ENCODE measurements around the gene ANK3.

- TF ChIP-seq, protein P1, sequence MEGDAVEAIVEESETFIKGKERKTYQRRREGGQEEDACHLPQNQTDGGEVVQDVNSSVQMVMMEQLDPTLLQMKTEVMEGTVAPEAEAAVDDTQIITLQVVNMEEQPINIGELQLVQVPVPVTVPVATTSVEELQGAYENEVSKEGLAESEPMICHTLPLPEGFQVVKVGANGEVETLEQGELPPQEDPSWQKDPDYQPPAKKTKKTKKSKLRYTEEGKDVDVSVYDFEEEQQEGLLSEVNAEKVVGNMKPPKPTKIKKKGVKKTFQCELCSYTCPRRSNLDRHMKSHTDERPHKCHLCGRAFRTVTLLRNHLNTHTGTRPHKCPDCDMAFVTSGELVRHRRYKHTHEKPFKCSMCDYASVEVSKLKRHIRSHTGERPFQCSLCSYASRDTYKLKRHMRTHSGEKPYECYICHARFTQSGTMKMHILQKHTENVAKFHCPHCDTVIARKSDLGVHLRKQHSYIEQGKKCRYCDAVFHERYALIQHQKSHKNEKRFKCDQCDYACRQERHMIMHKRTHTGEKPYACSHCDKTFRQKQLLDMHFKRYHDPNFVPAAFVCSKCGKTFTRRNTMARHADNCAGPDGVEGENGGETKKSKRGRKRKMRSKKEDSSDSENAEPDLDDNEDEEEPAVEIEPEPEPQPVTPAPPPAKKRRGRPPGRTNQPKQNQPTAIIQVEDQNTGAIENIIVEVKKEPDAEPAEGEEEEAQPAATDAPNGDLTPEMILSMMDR (IDR thresholded peaks at IDR 0.05; ENCODE audit: poor library complexity) = no peak
- no peak for TF ChIP-seq EZH2phosphoT487 (IDR thresholded peaks at IDR 0.05; ENCODE audit: low read depth, severe bottlenecking, unreplicated experiment)
- TF ChIP-seq EZH2 (IDR thresholded peaks at IDR 0.05; ENCODE audit: borderline replicate concordance) = no peak
Observed at GRCh38 chr10:60277656-60278055, 112.0 kb downstream of the ANK3 start.
